Activated CD8-positive, alpha-beta memory T cell treated with anti-CD3 and anti-CD28 coated beads, Interleukin-2, amount 10 ng/mL, durations not matched to agents 7 days and 5 days (primary cell): ENCODE data around the gene ATF6. TPM values are rescaled to one million over a fixed set of nuclear protein-coding genes. Genes with fewer than 3 reads are reported as not detected.

ENCODE experiments used
- ATAC-seq: fragments of 150-1000 bp; cut with Tn5 transposase; one replicate; pipeline ENCODE4 v1.10.0; 2021; ENCODE audit warnings: moderate library complexity
- CTCF ChIA-PET: fragments of 350-600 bp; sonication (Branson Sonifier 250); formaldehyde crosslinking; loops from one replicate; lab custom pipeline; 2021; ENCODE audit warnings: antibody characterized with exemption; lab: Charles Lee
- DNase-seq: peaks from one replicate; pipeline ENCODE4 v3.0.0-alpha.2; 2020
- H3K27ac Mint-ChIP-seq: one replicate; pipeline ENCODE4 v1.8.0; 2021; ENCODE audit warnings: mild to moderate bottlenecking, mixed read lengths
- H3K27me3 Mint-ChIP-seq: one replicate; pipeline ENCODE4 v1.8.0; 2021; ENCODE audit warnings: mixed read lengths
- H3K36me3 Mint-ChIP-seq: one replicate; pipeline ENCODE4 v1.8.0; 2021; ENCODE audit warnings: mild to moderate bottlenecking, mixed read lengths
- H3K4me1 Mint-ChIP-seq: one replicate; pipeline ENCODE4 v1.8.0; 2021; ENCODE audit warnings: mixed read lengths
- H3K4me3 Mint-ChIP-seq: one replicate; pipeline ENCODE4 v1.8.0; 2021; ENCODE audit warnings: mild to moderate bottlenecking, moderate library complexity, mixed read lengths
- H3K9me3 Mint-ChIP-seq: one replicate; pipeline ENCODE4 v1.8.0; 2022; ENCODE audit warnings: low read depth, mixed read lengths
- total RNA-seq, 2 experiments: library from RNA; stranded (reverse); gene quantifications; one replicate each; pipeline ENCODE4 v1.2.3, GENCODE V29; 2021

ATF6 gene
- total RNA-seq, 2 experiments from 2014 or later: 16.8 to 21.3 TPM

DNA sequence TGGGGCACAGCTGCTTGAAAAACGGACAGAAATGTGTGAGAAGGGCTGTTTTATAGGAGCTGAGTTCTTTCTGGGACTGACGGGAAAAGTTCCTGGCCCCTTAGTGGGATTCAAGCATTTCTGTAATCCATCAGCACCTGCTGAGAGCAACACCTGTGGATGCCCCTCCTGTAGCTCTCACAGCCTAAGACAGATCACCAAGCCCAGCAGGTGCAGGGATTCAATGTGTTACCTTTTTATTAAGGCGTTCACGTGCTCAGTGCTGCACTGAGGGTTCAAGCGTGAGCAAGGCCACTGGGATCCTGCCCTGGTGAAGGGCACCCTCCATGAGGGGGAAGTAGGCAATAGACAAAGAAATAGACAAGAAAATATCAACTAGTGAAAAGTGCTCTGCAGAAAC is 242.7 kb downstream of the ATF6 start:
- Mint-ChIP-seq H3K4me3 (no peak overlapping the region), H3K27ac (no peak overlapping the region), H3K9me3 (no peaks in the 10 kb centered on the region), H3K36me3 (no peaks in the 10 kb centered on the region), H3K4me1 (no peaks in the 10 kb centered on the region), H3K27me3 (peaks cover 25% of the 10 kb centered on the region)
- CTCF ChIA-PET: no interaction called here
- ATAC-seq: no peak
- no peak for DNase-seq

DNA sequence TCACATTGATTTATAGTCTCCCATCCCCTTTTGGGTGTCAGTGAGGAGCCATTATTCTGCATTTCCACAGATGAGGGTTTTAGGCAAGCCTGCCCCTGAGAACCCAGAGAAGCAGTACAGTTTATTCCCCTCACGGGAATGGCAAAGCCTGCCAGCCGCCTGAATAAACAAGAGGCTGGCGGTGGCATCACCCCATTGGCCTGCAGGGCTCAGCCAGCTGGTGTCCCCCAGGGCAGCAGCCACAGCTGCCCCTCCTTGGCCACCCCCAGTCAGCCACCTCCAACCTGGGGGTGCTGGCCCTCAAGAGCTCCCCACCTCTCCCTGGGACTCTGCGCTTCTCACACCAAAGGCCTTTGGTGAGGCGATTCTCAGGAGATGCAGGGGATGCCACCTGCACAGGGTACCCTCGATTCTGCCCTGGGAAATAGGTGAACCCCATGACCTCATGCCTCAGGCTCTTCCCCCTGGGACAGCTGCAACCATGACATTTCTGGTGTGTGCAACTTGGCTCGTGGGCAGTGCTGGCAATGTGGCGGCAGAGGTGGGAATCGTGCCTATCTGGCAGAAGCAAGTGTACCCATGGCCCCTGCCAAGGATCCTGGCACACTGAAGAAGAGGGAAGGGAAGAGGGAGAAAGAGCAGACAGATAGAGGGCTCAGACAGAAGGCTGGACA is 243.5 kb downstream of the ATF6 start:
- no peak for DNase-seq
- no peak overlapping the region for H3K4me3 Mint-ChIP-seq
- peaks cover 24% of the 10 kb centered on the region for H3K27me3 Mint-ChIP-seq
- no peaks in the 10 kb centered on the region for H3K36me3 Mint-ChIP-seq
- no peak overlapping the region for H3K27ac Mint-ChIP-seq
- no peaks in the 10 kb centered on the region for H3K4me1 Mint-ChIP-seq
- CTCF ChIA-PET: no interaction called here
- no peaks in the 10 kb centered on the region for H3K9me3 Mint-ChIP-seq
- no peak for ATAC-seq

DNA sequence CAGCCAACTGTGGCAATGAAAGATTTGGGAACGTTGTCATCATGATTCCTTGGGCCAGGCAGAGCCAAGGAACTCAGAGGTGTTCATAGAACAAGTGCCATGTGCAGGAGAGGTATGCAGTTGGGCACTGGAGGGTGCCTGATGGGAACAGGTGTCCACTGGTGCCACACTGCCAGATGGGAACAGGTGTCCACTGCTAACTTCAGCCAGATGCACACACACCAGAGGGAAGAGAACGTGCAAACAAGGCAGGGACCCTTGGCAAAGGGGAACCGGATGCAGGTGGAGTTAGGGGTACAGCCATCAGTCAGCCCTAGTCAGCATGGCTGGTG is 244.0 kb downstream of the ATF6 start:
- H3K4me3 Mint-ChIP-seq: no peak overlapping the region
- no peaks in the 10 kb centered on the region for H3K36me3 Mint-ChIP-seq
- no peak for DNase-seq
- no peak overlapping the region for H3K27ac Mint-ChIP-seq
- no peaks in the 10 kb centered on the region for H3K9me3 Mint-ChIP-seq
- ATAC-seq: no peak
- H3K27me3 Mint-ChIP-seq: peaks cover 20% of the 10 kb centered on the region
- CTCF ChIA-PET: no interaction called here
- no peaks in the 10 kb centered on the region for H3K4me1 Mint-ChIP-seq

DNA sequence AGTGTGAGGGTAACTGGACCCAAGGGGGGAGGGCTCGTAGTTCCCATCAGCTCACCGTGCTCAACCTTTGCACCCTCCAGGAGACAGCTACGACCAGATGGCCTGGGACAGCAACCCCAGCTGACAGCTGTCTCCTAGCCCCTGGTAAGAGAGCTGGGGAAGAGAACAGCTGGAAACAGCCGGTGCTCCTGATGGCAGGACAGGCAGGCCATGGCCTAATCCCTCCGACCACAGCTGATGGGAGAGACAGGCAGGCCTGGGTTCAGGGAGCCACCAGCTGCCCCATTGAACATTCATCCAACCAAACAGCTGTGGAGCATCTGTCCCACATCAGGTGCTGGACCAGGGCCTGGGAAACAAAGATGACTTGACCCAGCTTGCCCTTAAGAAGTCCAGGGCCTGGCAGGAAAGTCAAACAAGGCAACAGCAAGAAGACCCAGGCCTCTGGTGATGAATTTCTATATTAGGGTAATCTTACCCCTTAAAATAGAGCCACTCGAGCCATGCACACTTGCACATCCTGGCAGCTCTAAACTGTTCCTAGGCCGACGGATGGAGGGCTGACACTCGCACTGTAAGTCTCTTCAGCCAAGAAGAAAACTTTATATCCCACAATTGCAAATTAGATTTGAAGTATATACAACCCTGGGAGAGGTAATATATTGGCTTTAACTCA is 245.4 kb downstream of the ATF6 start:
- H3K27ac Mint-ChIP-seq: no peak overlapping the region

GRCh38 chr1:162013289-162013688 is 247.2 kb downstream of the ATF6 start:
- H3K4me1 Mint-ChIP-seq: no peaks in the 10 kb centered on the region
- CTCF ChIA-PET: no interaction called here
- no peak for ATAC-seq

More for the DNA sequence above, 245.4 kb downstream of the ATF6 start:
- no peaks in the 10 kb centered on the region for H3K9me3 Mint-ChIP-seq
- H3K4me3 Mint-ChIP-seq: no peak overlapping the region
- no peaks in the 10 kb centered on the region for H3K4me1 Mint-ChIP-seq
- H3K36me3 Mint-ChIP-seq: no peaks in the 10 kb centered on the region
- no peak for ATAC-seq
- H3K27me3 Mint-ChIP-seq: peaks cover 16% of the 10 kb centered on the region
- CTCF ChIA-PET: interaction anchor here (1.1 kb wide), 1 partner anchor 45 kb away, joined by 3 read pairs; no protein-coding TSS in a partner anchor
- DNase-seq: no peak

More at GRCh38 chr1:162013289-162013688, 247.2 kb downstream of the ATF6 start:
- peaks cover 13% of the 10 kb centered on the region for H3K27me3 Mint-ChIP-seq
- no peak overlapping the region for H3K27ac Mint-ChIP-seq
- H3K4me3 Mint-ChIP-seq: no peak overlapping the region
- no peak for DNase-seq
- H3K9me3 Mint-ChIP-seq: no peaks in the 10 kb centered on the region
- no peaks in the 10 kb centered on the region for H3K36me3 Mint-ChIP-seq

Other genes starting within 250 kb of the ATF6 start
- 1 to 10 TPM in 1 of 2 experiments, under 1 TPM in 1; 0.47 to 1.1 TPM for gene HSPA6, start 241.8 kb upstream of the ATF6 start, total RNA-seq
- gene FCGR3A, start 216.5 kb upstream of the ATF6 start, total RNA-seq: 1 to 10 TPM in 1 of 2 experiments, under 1 TPM in 1; 0.61 to 1.6 TPM
- gene FCGR3B, start 135.1 kb upstream of the ATF6 start, total RNA-seq: under 1 TPM in 1 of 2 experiments, not detected in 1; 0.37 TPM
- gene FCGR2B, start 103.2 kb upstream of the ATF6 start, total RNA-seq: under 1 TPM in 1 of 2 experiments, not detected in 1; 0.20 TPM
- gene FCRLA, start 59.1 kb upstream of the ATF6 start, total RNA-seq: not detected
- 1 to 10 TPM in 1 of 2 experiments, under 1 TPM in 1; 0.63 to 1.1 TPM for gene FCRLB, start 44.8 kb upstream of the ATF6 start, total RNA-seq
- gene DUSP12, start 16.5 kb upstream of the ATF6 start, total RNA-seq: 10 to 100 TPM; 27.2 to 34.5 TPM